Stimulated activated CD8-positive, alpha-beta memory T cell treated with anti-CD3 and anti-CD28 coated beads, Interleukin-15, amount 100 ng/mL, for 24 hours (primary cell): Measurements from ENCODE around the gene POU4F1.

Experiments
- DNase-seq: peaks from one replicate; pipeline ENCODE4 v3.0.0-alpha.2; 2020; ENCODE audit warnings: low read depth

POU4F1 gene

DNA sequence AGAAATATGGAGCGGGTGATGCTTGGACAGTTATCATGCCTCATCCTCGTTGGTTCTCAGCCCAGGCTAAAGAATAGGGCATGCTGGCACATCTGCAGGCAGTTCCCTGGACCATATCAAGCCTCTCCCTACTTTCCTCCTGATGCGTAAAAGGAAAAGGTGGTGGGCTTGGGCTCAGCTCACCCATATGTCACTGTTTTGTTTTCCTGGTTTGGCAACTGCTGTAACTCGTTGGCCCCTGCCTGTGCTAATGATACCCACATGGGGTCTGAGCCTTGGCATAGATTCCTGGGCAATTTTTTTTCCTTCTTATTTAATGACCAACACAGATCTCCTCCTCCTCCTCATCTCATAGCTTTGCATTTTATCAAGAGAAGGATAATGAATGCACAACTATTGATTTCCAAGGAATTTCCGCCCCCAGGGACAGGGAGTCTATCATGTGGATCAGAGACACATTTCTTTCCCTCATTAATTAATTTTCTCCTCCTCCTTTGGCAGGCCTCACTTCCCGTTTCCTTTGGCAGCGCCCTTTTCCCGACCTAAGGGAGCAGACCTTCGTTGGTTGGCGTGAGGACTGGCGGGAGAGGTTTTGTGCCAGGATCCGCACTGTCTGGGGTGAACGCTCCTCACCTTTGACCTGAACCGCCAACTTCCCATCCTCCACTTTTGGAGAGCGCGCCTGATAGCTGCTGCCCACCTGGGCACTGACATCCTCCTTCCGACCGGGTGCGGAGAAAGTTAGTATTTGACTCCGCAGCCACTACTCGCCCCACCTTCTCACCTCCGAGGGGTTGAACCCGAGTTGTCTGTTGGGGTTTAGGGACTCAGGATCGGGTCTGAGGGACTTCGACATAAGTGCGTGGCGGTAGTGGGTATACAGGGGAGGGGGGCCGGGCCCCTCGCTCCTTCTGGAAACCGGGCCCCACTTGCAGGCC, 3.4 kb upstream of the POU4F1 start:
- DNase-seq = no peak

DNA sequence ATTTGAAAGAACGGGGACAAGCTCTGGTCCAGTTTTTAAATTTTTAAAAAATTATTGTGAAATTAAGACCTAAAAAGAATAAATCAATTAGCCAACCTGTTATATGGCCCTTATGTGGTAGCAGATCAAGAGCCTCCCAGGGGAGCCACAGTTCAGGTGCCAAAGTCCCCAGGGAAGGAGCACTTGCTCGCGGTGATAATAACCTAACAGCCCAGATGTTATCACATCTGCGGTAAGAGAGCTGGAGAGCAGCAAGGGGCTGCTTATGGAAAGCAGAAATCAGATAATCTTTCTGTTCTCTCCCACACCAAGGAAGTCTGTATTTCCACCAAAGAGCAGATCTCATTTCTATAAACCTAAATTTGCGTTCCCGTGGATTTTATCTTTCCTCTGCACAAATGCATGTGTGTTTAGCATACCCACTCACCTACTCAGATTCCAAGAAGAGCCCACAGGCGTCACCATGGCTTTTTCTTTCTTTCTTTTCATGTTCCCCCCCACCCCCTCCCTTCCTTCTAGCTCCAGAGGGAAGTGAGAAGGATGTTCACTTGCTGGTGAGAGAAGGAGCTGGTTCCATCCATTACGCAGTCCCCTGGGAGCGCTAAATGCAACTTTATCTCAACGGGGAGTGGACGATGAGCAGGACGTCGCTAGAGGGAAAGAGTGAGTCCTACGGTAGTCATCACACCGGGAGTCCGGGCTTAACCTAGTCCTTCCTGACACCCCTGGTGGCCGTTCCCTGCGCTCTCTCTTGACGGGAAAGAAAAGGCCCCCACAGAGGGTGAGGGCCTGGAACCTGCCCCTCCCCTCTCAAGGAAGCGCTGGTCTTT, 1.6 kb upstream of the POU4F1 start:
- DNase-seq = no peak

DNA sequence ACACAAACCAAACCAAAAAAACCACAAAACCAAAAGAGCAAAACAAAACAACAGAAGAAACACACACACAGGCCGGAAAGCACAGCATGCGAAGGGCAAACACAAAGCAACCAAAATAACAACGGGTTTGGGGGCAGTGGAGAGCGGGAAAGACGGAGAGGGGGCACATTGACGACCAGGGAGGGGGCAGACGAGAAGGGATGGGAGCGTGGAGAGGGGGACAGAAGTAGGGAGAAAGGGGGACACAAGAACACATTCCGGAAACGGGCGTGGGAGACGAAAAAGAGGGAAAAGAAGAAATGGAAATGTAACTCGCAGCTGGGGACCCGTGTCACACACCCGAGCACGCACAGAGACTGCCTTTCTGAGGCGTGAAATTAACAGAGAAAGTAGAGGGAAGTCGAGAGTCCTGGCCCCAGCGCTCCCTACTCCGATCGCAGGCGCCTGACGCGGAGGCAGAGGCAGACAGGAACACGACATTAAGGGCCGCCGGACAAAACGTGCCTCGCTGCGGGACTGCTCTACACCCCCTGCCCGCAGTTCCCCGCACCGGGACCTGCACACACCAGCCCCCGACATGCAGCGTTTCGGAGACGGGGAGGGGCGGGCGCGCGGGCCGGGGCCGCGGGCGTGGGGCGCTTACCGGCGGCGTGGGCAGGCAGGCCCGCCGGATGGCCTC, 652 bp downstream of the POU4F1 start:
- no peak for DNase-seq

DNA sequence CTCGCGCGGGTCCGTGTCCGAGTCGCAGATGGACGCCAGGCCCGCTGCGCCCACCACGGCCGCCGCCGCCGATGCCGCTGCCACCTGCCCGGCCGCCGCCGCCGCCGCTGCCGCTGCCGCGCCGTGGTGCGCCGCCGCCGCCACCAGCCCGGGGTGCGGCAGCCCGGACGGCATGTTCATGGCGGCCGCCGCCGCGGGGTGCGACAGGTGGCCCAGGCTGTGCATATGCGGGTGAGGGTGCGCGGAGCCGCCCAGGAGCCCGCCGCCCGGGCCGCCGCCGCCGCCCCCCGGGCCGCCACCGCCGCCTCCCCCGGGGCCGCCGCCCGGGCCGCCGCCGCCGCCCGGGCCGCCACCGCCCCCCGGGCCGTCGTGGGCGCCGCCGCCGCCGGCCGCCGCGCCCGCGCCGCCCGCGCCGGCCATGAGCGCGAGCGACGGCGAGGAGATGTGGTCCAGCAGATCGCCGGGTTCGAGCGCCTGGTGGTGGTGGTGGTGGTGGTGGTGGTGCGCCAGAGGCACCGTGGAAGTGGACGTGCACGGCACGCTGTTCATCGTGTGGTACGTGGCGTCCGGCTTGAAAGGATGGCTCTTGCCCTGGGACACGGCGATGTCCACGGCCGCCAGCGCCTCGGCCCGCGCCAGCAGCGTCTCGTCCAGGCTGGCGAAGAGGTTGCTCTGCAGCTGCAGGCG, 1.3 kb downstream of the POU4F1 start:
- no peak for DNase-seq

- no peak for DNase-seq
These were observed 2.1 kb downstream of the POU4F1 start for GRCh38 chr13:78601124-78601873.

DNA sequence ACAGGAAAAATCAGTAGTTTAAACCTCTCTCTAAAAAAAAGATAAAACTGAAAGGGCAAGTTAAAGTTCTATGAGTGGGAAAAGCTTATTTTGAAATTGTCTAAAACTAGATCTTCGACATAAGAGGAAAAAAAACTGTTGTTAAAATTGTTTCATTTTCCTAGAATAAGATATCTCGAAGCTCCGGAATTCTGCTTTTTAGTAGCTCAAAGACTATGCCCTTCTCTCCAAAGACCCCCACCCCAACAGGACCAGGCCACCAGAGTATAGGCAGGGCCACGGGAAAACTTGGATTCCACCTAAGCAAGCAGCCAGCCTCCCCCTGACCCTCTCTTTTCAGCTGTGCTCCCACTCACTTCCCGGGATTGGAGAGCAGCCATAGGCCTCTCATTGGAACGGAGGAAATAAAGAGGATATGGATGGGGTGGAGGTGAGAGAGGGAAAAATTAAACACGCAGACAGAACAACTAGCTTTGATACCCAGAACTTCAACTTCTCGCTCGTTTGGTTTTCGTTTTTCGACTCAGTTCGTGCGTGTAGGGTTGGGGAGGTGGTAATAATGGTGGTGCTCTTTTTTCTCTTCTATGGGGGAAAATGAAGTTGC, 3.0 kb downstream of the POU4F1 start:
- no peak for DNase-seq

GRCh38 chr13:78599645-78600279, 3.6 kb downstream of the POU4F1 start:
- DNase-seq = no peak

- no peak for DNase-seq
These were observed 4.2 kb downstream of the POU4F1 start for GRCh38 chr13:78598966-78599644.

DNA sequence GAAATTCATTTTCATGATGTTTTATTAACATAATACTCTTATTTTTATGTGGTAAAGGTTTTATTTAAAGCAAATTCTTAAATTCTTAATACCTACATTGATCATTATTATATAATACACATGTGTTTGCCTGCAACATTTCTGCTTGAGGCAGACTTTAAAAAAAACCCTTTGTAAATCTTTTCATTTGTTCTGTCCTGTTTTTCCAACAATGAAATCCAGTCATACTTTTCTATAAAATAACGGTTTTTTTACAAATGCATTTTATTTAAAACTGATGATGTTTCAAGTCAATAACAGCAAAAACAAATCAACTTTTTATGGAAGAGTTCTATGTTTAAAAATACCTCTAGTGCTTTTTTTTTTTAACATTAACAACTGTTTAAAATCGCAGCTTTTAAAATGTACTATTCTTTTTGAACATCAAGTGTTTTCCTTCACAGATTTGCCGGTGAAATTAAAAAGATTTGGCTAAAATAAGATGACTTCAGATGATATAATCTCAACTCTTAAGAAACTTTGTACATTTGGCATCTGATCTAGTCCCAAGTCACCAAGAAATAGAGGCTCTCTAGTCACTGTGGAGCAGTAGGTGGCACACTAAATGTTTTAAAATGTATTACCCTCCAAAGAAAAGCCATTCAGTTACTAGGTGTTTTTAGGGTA, 5.1 kb downstream of the POU4F1 start:
- no peak for DNase-seq

GRCh38 chr13:78597602-78597932, 5.8 kb downstream of the POU4F1 start:
- DNase-seq = no peak

DNA sequence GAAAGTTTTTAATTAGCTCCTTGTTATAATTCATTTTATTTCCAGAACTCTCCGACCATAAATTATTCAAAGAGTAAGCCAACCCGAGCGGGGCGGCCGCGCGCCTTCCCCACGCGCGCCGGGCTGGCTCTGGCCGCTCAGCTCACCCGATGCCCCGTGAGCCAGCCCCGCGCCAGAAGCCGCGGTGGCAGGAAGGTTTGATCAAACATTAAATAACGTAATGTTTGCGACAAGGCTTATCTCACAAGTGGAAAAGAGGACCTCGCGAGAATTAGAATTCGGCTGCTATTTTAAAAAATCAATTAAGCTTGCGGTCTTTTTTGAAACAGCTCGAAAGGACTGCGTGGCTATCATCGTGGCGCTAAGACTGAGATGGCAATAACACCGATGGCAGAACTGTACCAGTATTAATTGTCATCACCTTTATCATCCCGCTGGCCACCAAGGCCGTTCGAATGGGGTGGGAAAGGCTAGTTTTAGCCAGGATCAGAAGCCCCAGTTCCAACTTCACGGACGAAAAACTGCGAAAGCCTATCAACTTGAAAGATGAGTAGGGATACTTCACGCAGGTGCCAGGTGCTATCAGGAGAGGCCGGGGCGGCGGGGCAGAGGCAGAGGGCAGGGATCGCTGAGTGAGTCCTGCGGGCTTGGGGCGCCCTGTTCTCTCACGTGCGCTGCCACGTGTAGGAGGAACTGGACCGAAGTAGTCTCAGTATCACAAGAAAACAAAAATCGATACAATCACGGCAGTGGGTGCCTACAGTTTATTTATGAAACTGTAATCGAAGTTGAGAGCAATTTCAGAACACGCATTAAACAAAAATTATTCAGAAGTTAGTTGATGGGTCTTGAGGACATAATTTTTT, 6.4 kb downstream of the POU4F1 start:
- DNase-seq = no peak

GRCh38 chr13:78596399-78596735, 7.0 kb downstream of the POU4F1 start:
- no peak for DNase-seq

- DNase-seq = no peak
These were observed 7.6 kb downstream of the POU4F1 start for GRCh38 chr13:78595495-78596398.

DNA sequence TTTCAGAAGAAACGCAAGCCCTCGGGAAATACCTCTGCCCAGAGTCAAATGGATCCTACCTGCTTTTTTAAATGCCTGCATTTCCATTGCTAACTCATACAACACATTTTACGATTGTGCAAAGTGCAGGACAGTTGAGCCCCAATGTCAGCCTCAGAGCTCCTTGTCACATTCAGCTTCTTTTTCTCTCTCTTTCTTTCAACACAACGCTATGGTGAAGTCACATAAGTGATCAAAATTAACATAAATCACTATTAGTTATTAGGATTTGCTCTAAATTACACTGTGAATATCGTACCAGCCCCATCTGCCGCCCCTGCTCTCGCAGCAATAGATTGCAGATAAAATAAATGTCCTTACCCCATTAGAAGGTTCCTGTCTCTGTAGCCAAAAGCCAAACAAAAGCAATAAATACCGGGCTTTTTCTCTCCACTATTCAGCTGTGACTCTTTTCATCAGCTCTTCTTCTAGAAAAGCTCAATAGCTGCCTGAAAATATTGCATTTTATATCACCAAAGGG, 8.8 kb downstream of the POU4F1 start:
- no peak for DNase-seq

GRCh38 chr13:78593652-78594455, 9.5 kb downstream of the POU4F1 start:
- no peak for DNase-seq

GRCh38 chr13:78593129-78593528, 10.2 kb downstream of the POU4F1 start:
- DNase-seq = no peak
